Immature natural killer cell (primary cell): ENCODE results near the gene RUFY3. TPM values are rescaled to one million over a fixed set of nuclear protein-coding genes. Genes with fewer than 3 reads are reported as not detected.
A peak's percentile ranks its signal among the peaks of the same experiment; 100 is the strongest.
"Not testable (repeated sequence)": the region's sequence is repeated elsewhere in the genome, so short reads cannot be mapped to it uniquely, and the experiment has no call there.

Experiments used
- DNase-seq, 3 donors: peaks; one replicate each; pipeline ENCODE4 v3.0.0; 2022; ENCODE audit warnings: mixed read lengths in 1 of 3
- H3K27ac Mint-ChIP-seq, 6 donors: one replicate each; pipeline ENCODE4 v1.8.0; 2020; ENCODE audit warnings: mixed read lengths in 6 of 6, mild to moderate bottlenecking in 5 of 6, inconsistent platforms in 4 of 6, moderate library complexity in 3 of 6
- H3K27me3 Mint-ChIP-seq, 3 donors: one replicate each; pipeline ENCODE4 v1.8.0; 2020 to 2021; ENCODE audit warnings: low read depth in 3 of 3, mild to moderate bottlenecking in 3 of 3, mixed read lengths in 3 of 3, moderate library complexity in 3 of 3, inconsistent platforms in 1 of 3
- H3K36me3 Mint-ChIP-seq, 3 donors: one replicate each; pipeline ENCODE4 v1.8.0; 2020; ENCODE audit warnings: mixed read lengths in 3 of 3, inconsistent platforms in 2 of 3, mild to moderate bottlenecking in 2 of 3
- H3K4me1 Mint-ChIP-seq, 2 donors: one replicate each; pipeline ENCODE4 v1.8.0; 2020; ENCODE audit warnings: inconsistent platforms in 2 of 2, mild to moderate bottlenecking in 2 of 2, mixed read lengths in 2 of 2, moderate library complexity in 1 of 2
- H3K4me3 Mint-ChIP-seq, 5 donors: one replicate each; pipeline ENCODE4 v1.8.0; 2020; ENCODE audit warnings: mild to moderate bottlenecking in 5 of 5, mixed read lengths in 5 of 5, inconsistent platforms in 3 of 5, moderate library complexity in 3 of 5
- H3K9me3 Mint-ChIP-seq, 6 donors: one replicate each; pipeline ENCODE4 v1.8.0; 2020; ENCODE audit warnings: mild to moderate bottlenecking in 6 of 6, mixed read lengths in 6 of 6, inconsistent platforms in 4 of 6, moderate library complexity in 3 of 6
- polyA plus RNA-seq, 3 donors: library from polyadenylated mRNA; unstranded; fragments of 300-500 nt; fragmentation: Illumina TruSeq; gene quantifications; one replicate each; pipeline ENCODE4 v1.2.3, GENCODE V29; 2021

Gene RUFY3
- polyA plus RNA-seq, 3 donors from 2014 or later: 5.1 to 14.5 (median 8.6) TPM

DNA sequence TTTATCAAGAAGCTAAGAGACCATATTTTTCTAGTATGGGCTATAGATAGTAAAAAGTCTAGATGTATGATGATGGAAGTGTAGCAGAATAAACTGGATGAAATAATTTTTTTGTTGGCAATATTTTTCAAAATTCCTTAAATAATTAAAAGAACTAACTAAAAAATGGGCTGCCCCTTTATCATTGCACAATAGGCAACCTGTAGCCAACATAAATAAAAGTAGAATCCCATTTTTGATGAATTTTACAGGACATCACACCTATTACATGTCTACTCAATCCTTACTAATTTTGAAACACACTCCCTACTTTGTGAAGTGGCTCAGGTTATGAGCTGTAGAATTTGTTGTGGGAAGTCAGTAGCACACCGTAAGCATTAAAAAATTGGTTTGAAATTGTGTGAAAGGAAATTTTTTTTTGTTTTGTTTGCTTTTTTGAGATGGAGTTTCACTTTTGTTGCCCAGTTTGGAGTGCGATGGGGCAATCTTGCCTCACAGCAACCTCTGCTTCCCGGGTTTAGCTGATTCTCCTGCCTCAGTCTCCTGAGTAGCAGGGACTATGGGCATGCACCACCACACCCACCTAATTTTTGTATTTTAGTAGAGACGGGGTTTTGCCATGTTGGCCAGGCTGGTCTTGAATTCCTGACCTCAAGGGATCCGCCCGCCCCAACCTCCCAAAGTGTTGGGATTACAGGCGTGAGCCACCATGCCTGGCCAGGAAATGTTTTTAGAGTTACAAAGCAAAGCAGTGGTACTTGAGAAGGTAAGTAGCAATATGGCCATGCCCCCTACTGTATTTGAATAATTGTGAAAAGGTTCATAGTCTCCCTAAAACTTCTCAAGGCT, 8.9 kb upstream of the RUFY3 start:
- H3K36me3 Mint-ChIP-seq: peaks cover 0 to 6% (median 0%) of the 10 kb centered on the region in 3 donors
- H3K9me3 Mint-ChIP-seq: no peaks in the 10 kb centered on the region
- peaks cover 0 to 8% of the 10 kb centered on the region in 2 donors for H3K4me1 Mint-ChIP-seq
- H3K27ac Mint-ChIP-seq: no peak overlapping the region
- no peak overlapping the region for H3K4me3 Mint-ChIP-seq
- H3K27me3 Mint-ChIP-seq: peaks cover 0 to 3% (median 0%) of the 10 kb centered on the region in 3 donors
- no peak for DNase-seq

DNA sequence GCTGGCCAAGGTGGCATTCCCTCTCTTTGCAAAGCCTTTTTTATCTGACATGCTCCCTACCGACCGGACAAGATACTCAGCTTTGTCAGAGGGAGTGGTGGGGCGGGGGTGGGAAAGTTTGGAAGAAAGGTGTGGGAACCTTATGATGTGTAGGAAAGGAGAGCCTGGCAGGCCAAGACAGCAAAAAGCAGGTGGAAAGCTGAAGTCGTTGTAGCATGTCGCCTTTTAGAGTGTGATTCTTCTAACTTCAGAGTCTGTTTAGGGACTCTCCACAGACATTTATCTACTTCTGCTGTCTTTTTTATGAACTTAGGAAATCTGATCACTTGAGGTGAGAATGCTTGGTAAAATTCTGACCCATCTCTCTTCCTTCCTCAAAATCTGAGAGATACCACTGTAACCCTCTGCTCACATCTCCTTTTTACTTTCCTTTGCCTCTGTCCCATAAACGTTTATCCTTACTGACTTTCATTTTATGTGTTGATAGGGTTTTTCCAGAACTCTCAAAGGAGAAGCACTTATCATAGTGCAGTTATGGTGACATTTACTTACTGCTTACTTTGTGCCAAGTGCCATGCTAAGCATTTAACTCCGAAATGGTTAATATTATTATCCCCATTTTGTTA, 8.2 kb upstream of the RUFY3 start:
- no peak for DNase-seq
- peaks cover 0 to 6% (median 0%) of the 10 kb centered on the region in 3 donors for H3K36me3 Mint-ChIP-seq
- peaks cover 0 to 3% (median 0%) of the 10 kb centered on the region in 3 donors for H3K27me3 Mint-ChIP-seq
- no peak overlapping the region for H3K27ac Mint-ChIP-seq
- H3K4me3 Mint-ChIP-seq: no peak overlapping the region
- no peaks in the 10 kb centered on the region for H3K9me3 Mint-ChIP-seq
- H3K4me1 Mint-ChIP-seq: peaks cover 0 to 8% of the 10 kb centered on the region in 2 donors

DNA sequence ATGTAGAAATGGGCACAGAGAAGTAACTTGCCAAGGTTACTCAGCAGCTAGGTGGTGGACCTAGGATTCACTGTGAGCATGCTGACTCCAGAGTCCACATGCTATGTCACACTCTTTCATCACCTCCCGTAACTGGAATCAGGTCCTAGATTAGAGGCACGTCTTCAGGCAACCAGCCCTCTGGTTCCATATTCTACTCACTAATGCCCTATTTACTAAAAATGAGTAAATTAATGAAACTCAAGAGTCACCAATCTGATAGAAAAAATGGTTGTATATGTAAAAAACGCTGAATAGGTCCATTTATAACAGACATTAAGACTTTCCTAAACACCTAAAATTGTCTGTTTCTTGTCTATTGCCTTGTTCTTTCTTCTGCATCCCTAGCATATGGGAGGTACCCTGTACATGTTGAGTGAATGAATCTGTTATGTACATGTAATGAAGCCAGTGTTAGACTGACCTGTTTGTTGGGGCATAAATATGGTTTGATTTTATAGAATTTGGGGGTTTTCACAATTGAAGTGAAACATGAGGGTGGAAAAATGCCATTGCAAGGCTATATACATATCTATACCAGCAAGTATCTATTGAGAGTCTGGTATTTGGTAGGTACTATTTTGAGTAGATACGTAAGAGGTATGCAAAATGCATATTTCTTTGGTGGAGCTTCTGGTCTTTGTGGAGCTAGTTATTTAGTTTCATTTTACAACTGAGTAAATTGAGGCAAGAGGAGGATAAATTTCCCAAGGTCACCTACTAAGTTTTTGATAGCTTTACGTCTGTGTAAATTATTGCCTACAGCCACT, 7.5 kb upstream of the RUFY3 start:
- H3K9me3 Mint-ChIP-seq: no peaks in the 10 kb centered on the region
- peaks cover 0 to 8% of the 10 kb centered on the region in 2 donors for H3K4me1 Mint-ChIP-seq
- H3K27me3 Mint-ChIP-seq: peaks cover 0 to 3% (median 0%) of the 10 kb centered on the region in 3 donors
- H3K36me3 Mint-ChIP-seq: peaks cover 0 to 6% (median 0%) of the 10 kb centered on the region in 3 donors
- no peak for DNase-seq
- no peak overlapping the region for H3K4me3 Mint-ChIP-seq
- peak overlapping the region in 2 of 6 donors; percentile 6 to 35 for H3K27ac Mint-ChIP-seq

DNA sequence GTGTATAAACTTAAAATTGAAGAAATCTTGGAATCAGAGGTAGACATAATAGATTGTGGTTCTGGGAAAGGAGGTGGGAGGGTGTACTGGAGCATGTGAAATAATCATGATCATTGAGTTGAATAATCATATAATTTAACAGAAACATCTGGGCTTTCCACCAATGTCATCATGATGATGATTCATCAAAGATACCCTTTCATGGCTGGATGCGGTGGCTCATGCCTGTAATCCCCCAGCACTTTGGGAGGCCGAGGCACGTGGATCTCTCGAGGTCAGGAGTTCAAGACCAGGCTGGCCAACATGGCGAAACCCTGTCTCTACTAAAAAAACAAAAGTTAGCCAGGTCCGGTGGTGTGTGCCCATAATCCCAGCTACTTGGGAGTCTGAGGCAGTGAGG, 6.7 kb upstream of the RUFY3 start:
- Mint-ChIP-seq H3K36me3 (peaks cover 0 to 6% (median 0%) of the 10 kb centered on the region in 3 donors), H3K27me3 (peaks cover 0 to 3% (median 0%) of the 10 kb centered on the region in 3 donors), H3K4me3 (no peak overlapping the region), H3K27ac (no peak overlapping the region), H3K9me3 (no peaks in the 10 kb centered on the region), H3K4me1 (peaks cover 0 to 8% of the 10 kb centered on the region in 2 donors)
- DNase-seq: no peak

DNA sequence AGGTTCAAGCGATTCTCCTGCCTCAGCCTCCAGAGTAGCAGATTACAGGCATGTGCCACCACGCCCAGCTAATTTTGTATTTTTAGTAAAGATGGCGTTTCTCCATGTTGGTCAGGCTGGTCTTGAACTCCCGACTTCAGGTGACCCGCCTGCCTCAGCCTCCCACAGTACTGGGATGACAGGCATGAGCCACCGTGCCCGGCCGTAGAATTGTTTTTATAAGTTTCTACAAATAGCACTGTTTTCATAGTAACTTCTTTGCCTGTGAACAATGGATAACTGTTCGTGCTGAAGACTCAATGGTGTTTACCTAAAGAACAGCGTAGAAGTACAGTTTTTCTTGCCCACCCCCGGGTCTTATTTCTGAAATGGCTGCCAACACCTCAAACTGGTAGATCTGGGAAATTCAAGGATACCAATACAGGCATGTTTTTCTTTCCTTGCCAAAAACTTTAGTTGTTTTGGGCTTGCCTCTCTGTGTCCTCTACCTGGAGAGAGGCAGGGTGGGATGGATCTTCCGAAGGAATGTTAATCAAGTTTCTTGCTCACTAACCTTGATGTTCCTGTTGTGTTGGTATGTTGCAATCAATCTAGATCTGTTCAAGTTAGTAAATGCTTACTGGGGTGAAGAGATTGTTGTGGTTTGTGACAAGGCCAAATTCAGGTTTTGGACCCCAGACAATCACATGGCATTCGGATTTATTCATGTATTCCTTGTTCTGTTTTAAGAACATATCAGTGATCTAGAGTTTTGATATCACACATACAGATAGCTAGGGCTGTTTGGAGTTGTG, 2.8 kb upstream of the RUFY3 start:
- H3K27ac Mint-ChIP-seq: no peak overlapping the region
- H3K36me3 Mint-ChIP-seq: no peaks in the 10 kb centered on the region
- no peak overlapping the region for H3K4me3 Mint-ChIP-seq
- H3K9me3 Mint-ChIP-seq: no peaks in the 10 kb centered on the region
- no peak for DNase-seq
- H3K4me1 Mint-ChIP-seq: peaks cover 5 to 13% of the 10 kb centered on the region in 2 donors
- H3K27me3 Mint-ChIP-seq: peaks cover 0 to 2% (median 1%) of the 10 kb centered on the region in 3 donors

DNA sequence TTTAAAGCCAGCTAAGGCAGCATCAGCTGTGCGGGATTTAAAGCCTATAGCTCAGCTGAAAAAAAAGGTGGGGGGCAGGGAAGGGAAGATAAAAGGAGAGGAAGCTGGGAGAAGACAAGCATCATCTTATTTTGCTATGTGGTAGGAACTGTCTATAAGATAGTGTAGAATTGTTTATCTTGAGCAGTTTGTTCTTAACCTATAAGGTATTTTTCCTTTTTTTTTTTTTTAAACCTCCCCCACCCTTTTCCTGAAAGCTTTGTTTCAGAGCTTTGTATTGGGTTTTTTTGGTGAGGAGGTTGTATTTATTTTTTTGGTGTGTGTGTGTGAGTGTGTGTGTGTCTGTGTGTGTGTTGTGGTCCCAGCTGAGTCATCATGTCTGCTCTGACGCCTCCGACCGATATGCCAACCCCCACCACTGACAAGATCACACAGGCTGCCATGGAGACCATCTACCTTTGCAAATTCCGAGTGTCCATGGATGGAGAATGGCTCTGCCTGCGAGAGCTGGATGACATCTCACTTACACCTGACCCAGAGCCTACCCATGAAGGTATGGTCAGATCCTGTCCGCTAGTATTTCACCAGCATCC, 531 bp downstream of the RUFY3 start:
- Mint-ChIP-seq H3K4me1 (peaks cover 5 to 13% of the 10 kb centered on the region in 2 donors), H3K9me3 (no peaks in the 10 kb centered on the region), H3K4me3 (no peak overlapping the region), H3K36me3 (no peaks in the 10 kb centered on the region), H3K27ac (peak overlapping the region in 1 of 6 donors; percentile 19), H3K27me3 (peaks cover 0 to 2% (median 0%) of the 10 kb centered on the region in 3 donors)
- no peak for DNase-seq

DNA sequence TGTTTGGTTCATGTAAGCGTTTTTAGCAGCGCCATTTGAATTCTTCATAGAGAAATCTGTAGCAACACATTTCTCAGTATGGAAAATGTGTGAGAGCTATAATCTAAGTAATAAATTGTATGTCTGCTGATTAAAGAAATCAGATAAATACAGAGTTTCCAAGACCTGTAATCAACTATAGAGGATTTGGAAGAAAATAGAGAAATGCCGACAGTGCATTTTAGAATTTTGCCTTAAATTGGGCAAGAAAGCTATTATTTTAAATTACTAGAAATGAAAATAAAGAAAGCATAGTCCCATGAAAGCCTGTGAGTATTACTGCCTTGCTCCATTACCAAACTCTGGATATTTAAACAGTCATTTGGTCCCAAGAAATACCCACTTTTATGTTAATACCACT, 2.7 kb downstream of the RUFY3 start:
- DNase-seq: no peak
- Mint-ChIP-seq H3K4me1 (peaks cover 5 to 13% of the 10 kb centered on the region in 2 donors), H3K4me3 (no peak overlapping the region), H3K9me3 (no peaks in the 10 kb centered on the region), H3K36me3 (no peaks in the 10 kb centered on the region), H3K27me3 (peaks cover 0 to 2% (median 0%) of the 10 kb centered on the region in 3 donors), H3K27ac (no peak overlapping the region)

DNA sequence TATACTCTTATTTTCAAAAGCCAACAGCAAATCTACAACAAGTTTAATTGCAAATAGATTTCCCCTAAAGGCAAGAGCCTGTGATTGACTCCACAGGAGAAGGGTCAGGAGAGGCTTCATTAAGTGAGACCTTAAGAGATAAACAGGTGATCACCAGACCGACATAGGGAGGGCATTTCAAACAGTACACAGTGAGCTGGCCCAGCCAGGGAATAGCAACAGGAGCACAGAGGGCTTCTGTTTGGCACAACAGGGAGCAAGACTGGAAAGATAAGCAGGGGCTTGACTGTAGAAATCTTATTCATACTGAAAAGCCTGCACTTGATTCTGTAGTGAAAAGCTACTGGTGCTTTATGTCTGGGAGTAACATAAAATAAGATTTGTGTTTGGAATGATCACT, 3.9 kb downstream of the RUFY3 start:
- Mint-ChIP-seq H3K9me3 (no peaks in the 10 kb centered on the region), H3K4me1 (peaks cover 5 to 13% of the 10 kb centered on the region in 2 donors), H3K4me3 (no peak overlapping the region), H3K36me3 (no peaks in the 10 kb centered on the region), H3K27ac (no peak overlapping the region), H3K27me3 (peaks cover 0 to 2% (median 0%) of the 10 kb centered on the region in 3 donors)
- DNase-seq: no peak

DNA sequence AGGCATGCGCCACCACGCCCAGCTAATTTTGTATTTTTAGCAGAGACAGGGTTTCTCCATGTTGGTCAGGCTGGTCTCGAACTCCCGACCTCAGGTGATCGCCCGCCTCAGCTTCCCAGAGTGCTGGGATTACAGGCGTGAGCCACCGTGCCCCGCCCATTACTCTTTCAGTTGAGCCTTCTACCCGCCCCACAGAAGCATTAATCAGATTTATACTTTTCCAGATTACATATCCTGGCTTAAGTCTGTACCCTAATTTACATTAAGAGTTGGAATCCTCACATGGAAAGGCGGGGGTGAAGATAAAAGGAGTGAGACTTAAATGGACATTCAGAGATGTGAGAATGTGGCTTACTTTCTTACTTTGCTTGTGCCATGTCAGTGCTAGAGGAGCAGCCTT, 4.8 kb downstream of the RUFY3 start:
- H3K4me3 Mint-ChIP-seq, H3K36me3 Mint-ChIP-seq, H3K27me3 Mint-ChIP-seq, DNase-seq, H3K9me3 Mint-ChIP-seq, H3K27ac Mint-ChIP-seq: not testable (repeated sequence)
- peaks cover 5 to 13% of the 10 kb centered on the region in 2 donors for H3K4me1 Mint-ChIP-seq

DNA sequence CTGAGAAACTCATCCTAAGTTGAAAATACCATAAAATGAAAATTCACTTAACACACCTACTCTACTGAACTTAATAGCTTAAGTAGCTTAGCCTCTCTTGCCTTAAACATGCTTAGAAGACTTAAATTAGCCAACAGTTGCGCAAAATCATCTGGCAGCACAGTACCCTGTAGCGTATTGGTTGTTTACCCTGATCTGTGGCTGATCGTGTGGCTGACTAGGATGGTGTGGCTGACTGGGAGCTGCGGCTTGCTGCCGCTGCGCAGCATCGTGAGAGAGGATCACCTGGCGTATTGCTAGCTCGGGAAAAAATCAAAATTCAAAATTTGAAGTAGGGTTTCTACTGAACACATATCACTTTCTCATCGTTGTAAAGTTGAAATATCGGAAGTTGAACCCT, 6.3 kb downstream of the RUFY3 start:
- Mint-ChIP-seq H3K27ac (peak overlapping the region in 1 of 6 donors; percentile 57), H3K9me3 (no peaks in the 10 kb centered on the region), H3K27me3 (peaks cover 0 to 2% (median 0%) of the 10 kb centered on the region in 3 donors), H3K4me3 (no peak overlapping the region), H3K4me1 (peaks cover under 1 to 1% of the 10 kb centered on the region in 2 donors), H3K36me3 (no peaks in the 10 kb centered on the region)
- no peak for DNase-seq

DNA sequence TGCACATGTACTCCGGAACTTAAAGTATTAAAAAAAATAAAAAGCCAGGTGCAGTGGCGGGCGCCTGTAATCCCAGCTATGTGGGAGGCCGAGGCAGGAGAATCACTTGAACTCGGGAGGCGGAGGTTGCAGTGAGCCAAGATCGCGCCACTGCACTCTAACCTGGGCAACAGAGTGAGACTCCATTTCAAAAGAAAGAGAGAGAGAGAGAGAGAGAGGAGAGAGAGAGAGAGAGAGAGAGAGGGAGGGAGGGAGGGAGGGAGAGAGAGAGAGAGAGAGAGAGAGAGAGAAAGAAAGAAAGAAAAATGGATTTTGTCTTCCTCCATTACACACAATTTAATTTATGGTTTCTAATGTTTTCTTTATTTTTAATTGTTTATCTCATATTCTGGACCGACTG, 11.1 kb downstream of the RUFY3 start:
- H3K36me3 Mint-ChIP-seq, H3K27me3 Mint-ChIP-seq, H3K27ac Mint-ChIP-seq, H3K4me3 Mint-ChIP-seq, H3K9me3 Mint-ChIP-seq, DNase-seq: not testable (repeated sequence)
- peaks cover 37 to 44% of the 10 kb centered on the region in 2 donors for H3K4me1 Mint-ChIP-seq

DNA sequence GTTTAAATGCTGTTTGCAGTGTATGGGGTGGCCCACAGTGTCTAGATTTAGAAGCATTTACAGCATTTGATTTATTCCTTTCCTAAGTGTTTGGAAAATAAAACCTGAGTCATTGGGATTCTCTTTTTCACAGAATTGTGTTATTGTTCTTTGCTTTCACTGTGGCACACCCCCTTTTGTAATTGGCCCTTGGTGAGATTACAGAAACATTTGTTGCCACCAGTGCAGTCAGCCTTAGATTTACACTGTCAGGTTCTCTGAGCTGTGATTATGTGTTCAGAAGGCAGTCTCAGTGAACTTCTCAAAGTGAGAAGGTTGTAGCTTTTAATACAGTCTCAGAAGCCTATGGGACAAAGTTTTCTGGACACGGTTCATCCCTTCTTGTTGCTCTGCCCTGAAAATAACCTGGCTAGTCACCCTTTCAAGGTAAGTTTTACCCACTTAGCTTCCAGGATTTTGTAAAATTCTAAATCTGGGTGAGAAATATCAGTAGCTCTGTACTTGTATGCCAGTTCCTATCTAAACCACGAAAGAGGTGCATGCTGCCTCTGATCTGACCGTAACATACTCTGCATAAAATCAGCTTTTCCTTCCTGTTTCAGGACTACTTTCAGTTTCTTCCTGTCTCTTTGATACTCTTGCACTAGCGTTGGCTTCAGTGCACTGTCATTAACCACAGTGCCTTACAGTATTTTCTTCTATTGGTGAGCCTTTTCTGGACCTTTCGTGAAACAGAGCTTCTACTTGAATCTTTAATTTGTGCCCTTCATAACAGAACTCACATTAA, 12.6 kb downstream of the RUFY3 start:
- peak overlapping the region; percentile 70 to 85 (median 77) for H3K4me3 Mint-ChIP-seq

More for the DNA sequence above, 12.6 kb downstream of the RUFY3 start:
- Mint-ChIP-seq H3K9me3 (no peaks in the 10 kb centered on the region), H3K4me1 (peaks cover 37 to 44% of the 10 kb centered on the region in 2 donors), H3K27me3 (peaks cover 0 to 5% (median 0%) of the 10 kb centered on the region in 3 donors), H3K36me3 (no peaks in the 10 kb centered on the region), H3K27ac (peak overlapping the region; percentile 81 to 94 (median 88))
- peak; percentile 56 to 68 (median 64) for DNase-seq
